Frontal cortex (tissue), 4 donors: ENCODE results near the gene DGUOK. TPM values are rescaled to one million over a fixed set of nuclear protein-coding genes. Genes with fewer than 3 reads are reported as not detected.
"Not testable (repeated sequence)": the region's sequence is repeated elsewhere in the genome, so short reads cannot be mapped to it uniquely, and the experiment has no call there.

Experiments used
- DNase-seq, 2 donors: peaks; one replicate each; pipeline ENCODE4 v3.0.0; 2012; ENCODE audit warnings: low spot score in 2 of 2
- FAIRE-seq: peaks from 2 replicates; lab custom pipeline; 2012; peaks lifted over from hg19 to GRCh38; lab: Jason Lieb, UNC
- total RNA-seq: library from RNA; depleted of rRNA; stranded (reverse); fragments of >200 nt; gene quantifications from one replicate; pipeline ENCODE4 v1.2.3, GENCODE V29; 2014
- donor health status: control.
- donor health status: control.
- donor health status: control.

The DGUOK gene
- total RNA-seq, 1 donor from 2014 or later, result 51.0 TPM

DNA sequence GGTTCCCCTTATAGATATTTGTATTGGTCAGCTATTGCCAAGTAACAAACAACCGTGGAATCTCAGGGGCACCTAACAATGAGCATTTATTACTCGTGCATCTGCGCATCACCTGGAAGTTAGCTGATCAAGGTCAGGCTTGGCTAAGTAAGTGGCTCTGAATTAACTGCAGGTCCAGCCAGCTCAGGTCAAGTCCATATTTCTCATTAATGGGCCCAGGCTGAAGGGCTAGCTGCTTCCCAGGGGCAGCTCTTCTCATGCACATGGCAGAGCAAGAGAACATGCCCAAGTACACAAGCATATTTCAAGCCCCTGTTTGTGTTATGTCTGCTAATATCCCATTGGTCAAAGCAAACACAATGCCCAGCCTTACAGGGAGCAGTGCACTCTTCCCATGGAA is 7.8 kb upstream of the DGUOK start:
- no peak for FAIRE-seq
- DNase-seq, result no peak

DNA sequence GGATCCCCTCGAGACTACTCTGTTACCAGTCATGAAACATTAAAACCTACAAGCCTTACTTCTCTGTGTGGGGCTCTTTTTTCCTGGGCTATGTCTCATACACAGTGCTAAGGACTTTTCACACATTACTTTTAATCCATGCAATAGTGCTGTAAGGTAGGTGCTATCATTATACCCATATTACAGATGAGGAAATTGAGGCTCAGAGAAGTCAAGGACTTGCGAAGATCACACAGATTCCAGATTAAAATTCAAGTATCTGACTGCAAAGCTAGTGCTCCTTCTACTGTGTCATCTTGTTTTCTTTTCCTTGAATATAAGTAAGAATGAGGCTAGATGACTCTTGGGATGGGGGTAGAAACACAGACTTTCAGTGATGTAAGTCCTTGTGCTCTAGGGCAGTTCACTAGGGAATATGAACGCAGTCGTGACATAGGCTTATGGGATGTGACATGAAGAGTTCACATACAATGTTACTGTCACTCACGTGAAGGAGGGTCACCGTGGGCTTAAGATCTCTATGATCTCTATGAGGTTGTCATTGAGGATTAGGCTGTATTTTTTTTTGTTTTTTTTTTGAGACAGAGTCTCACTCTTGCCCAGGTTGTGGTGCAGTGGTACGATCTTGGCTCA is 7.0 kb upstream of the DGUOK start:
- no peak for DNase-seq
- no peak for FAIRE-seq

- DNase-seq (no peak), FAIRE-seq (no peak)
Observed at GRCh38 chr2:73920577-73921545, 5.8 kb upstream of the DGUOK start.

DNA sequence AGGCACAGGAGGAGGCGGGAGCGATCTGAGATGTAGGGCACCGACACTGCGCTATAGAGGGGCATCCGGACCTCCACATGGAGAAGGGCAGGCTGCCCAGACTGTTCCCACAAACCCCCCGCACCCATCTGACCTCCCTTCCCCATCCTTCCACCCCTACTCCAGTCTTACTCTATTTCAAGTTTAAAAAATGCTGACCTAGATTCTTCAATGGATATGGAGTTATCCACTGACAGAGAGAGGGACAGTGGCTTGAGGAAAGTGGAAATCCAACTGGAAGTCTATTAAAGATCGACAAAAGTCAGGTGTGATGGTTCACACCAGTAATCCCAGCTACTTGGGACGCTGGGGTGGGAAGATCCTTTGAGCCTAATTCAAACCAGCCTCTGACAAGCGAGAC is 5.1 kb upstream of the DGUOK start:
- no peak for FAIRE-seq
- no peak for DNase-seq

- DNase-seq (no peak), FAIRE-seq (no peak)
Observed at GRCh38 chr2:73922681-73923080, 4.0 kb upstream of the DGUOK start.

DNA sequence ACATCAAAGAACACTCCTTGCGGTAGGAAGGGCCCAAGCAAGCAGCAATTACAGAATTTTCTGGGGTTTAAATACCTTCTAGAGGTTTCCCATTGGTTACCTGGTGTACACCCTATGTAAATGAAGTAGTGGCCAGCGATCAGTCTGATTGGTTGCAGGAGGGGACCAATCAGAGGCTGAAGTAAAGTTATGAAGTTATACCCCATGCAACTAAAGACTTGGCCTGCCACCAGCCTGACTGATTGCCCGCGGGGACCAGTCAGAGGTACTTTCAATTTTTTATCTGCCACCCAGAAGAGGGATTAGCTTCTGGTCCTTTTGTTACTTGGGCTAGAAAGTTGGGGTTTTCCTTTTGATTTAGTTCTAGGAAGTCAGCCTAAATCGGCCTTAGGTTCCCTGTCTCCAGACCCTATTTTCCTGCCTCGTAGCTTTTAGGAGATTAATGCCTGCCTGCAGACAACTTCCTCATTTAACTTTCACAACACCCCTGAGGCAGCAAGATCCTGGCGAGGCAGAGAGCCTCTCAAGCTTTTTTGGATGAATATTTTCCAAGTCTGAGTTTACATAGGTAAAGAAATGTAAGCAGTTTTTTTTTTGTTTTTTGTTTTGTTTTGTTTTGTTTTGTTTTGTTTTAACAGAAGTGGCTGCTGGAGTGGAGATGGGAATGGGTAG is 1.5 kb upstream of the DGUOK start:
- no peak for DNase-seq
- no peak for FAIRE-seq

GRCh38 chr2:73925853-73926492 is 707 bp upstream of the DGUOK start:
- DNase-seq (no peak), FAIRE-seq (no peak)

DNA sequence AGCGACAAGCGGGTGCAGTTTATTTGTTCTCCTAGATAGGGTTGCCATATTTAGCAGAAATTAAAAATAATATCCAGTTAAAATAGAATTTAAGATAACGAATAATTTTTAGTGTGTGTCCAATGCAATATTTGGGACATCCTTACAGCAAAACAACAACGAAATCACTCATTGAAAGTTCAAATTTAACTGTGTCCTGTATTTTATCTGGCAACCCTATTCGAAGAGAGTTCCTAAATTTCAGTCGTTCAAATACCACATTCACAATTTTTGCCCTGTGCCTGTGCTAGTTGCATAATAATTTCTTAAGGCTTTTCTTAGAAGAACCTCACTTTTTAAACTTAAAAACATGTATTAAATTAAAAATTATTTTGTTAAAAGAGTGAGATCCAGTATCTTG is 664 bp downstream of the DGUOK start:
- DNase-seq, result no peak
- no peak for FAIRE-seq

DNA sequence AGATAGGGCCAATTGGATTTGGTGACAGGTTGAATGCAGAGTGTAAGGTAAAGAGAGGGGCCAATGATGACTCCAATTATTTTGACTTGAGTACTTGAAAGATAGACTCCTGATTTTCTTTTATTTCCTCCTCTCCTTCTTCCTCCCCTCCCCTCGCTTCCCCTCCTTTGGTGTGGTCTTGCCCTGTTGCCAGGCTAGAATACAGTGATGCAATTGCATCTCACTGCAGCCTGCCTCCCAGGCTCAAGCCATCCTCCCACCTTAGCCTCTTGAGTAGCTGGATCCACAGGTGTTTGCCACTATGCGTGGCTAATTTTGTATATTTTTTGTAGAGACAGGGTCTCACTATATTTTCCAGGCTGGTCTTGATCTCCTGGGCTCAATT is 2.3 kb downstream of the DGUOK start:
- no peak for DNase-seq
- FAIRE-seq, result no peak

GRCh38 chr2:73930386-73930785 is 3.7 kb downstream of the DGUOK start:
- no peak for DNase-seq
- FAIRE-seq, result no peak

GRCh38 chr2:73931531-73932500 is 5.1 kb downstream of the DGUOK start:
- FAIRE-seq, result no peak
- DNase-seq, result no peak

GRCh38 chr2:73933194-73933593 is 6.5 kb downstream of the DGUOK start:
- DNase-seq (no peak), FAIRE-seq (no peak)

GRCh38 chr2:73935641-73936040 is 9.0 kb downstream of the DGUOK start:
- DNase-seq (no peak), FAIRE-seq (no peak)

GRCh38 chr2:73937103-73937885 is 10.6 kb downstream of the DGUOK start:
- FAIRE-seq (no peak), DNase-seq (no peak)

DNA sequence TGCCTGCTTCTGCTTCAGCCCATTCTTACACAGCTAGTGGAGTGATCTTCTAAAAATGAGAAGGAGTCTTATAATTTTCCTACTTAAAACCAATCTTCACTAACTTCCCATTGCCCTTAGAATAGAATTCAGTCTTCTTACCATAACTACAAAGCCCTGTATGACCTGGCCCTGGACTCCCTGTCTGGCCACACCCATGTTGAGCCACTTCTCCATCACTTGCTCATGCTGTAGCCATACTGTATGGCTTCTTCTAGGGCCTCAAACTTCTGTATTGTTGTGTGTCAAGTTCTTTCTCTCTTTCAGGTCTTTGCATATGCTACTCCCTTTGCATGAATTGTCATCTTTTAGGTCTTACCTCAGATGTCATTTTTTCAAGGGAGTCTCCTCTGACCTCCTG is 11.2 kb downstream of the DGUOK start:
- no peak for FAIRE-seq
- DNase-seq, result no peak

GRCh38 chr2:73938718-73939352 is 12.2 kb downstream of the DGUOK start:
- FAIRE-seq (no peak), DNase-seq (no peak)

DNA sequence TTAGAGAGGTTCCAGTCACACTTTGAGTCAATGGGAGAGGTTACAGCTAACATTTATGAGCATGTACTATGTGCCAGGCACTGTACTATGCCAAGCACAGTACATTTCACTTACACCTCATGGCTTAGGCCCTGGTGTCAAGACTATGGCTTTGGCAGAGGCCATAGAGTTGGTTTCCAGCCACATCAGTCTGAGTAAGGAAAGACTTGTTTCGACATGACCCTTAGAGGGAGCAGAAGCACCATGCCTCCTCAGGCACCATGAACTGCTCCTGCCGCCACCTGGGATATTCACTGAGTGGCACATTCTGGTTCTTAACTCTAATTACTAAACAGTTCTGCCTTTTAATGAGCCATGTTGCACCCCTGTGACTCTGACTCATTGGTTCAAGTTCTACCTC is 12.7 kb downstream of the DGUOK start:
- FAIRE-seq, result no peak
- no peak for DNase-seq

GRCh38 chr2:73940066-73940465 is 13.4 kb downstream of the DGUOK start:
- not testable (repeated sequence) for DNase-seq, FAIRE-seq
